Neural crest cell (in vitro differentiated cells): ENCODE measurements around the gene RUNX1. TPM values are rescaled to one million over a fixed set of nuclear protein-coding genes. Genes with fewer than 3 reads are reported as not detected.

ENCODE experiments used
- DNase-seq: peaks from one replicate; pipeline ENCODE4 v3.0.0; 2021; ENCODE audit warnings: low read depth, mixed read lengths, low spot score
- H3K27ac Mint-ChIP-seq: one replicate; pipeline ENCODE4 v1.8.0; 2021; ENCODE audit warnings: mild to moderate bottlenecking, mixed read lengths; ENCODE audit not compliant: unreplicated experiment
- H3K27me3 Mint-ChIP-seq: 2 replicates; pipeline ENCODE4 v1.8.0; 2021; ENCODE audit warnings: low read depth, mild to moderate bottlenecking, mixed read lengths
- H3K36me3 Mint-ChIP-seq: 2 replicates; pipeline ENCODE4 v1.8.0; 2021; ENCODE audit warnings: low read depth, mild to moderate bottlenecking, mixed read lengths
- H3K4me1 Mint-ChIP-seq: 2 replicates; pipeline ENCODE4 v1.8.0; 2021; ENCODE audit warnings: mixed read lengths
- H3K4me3 Mint-ChIP-seq: one replicate; pipeline ENCODE4 v1.8.0; 2021; ENCODE audit warnings: mild to moderate bottlenecking, mixed read lengths
- H3K9me3 Mint-ChIP-seq: 2 replicates; pipeline ENCODE4 v1.8.0; 2021; ENCODE audit warnings: mixed read lengths
- CTCF ChIP-seq: fragments of 200-600 bp; sonication (generic); conservative IDR thresholded peaks from 2 replicates; pipeline ENCODE4 v1.5.0; 2021; ENCODE audit warnings: antibody characterized with exemption, mild to moderate bottlenecking
- total RNA-seq: library from RNA; stranded (reverse); gene quantifications from 2 replicates; pipeline ENCODE4 v1.2.1, GENCODE V29; 2021

RUNX1 gene
- total RNA-seq, 1 donor from 2014 or later = 0.63 TPM

GRCh38 chr21:35062016-35062415 is 12.9 kb upstream of the RUNX1 start:
- no peak for TF ChIP-seq CTCF
- no peaks in the 10 kb centered on the region for H3K9me3 Mint-ChIP-seq
- no peak overlapping the region for H3K4me3 Mint-ChIP-seq
- H3K36me3 Mint-ChIP-seq = no peaks in the 10 kb centered on the region
- no peaks in the 10 kb centered on the region for H3K27me3 Mint-ChIP-seq
- no peak for DNase-seq
- H3K4me1 Mint-ChIP-seq = no peaks in the 10 kb centered on the region
- no peak overlapping the region for H3K27ac Mint-ChIP-seq

- H3K4me3 Mint-ChIP-seq = no peak overlapping the region
- no peak for DNase-seq
These were observed 10.6 kb upstream of the RUNX1 start for GRCh38 chr21:35059742-35060141.

GRCh38 chr21:35058058-35058457 is 9.0 kb upstream of the RUNX1 start:
- Mint-ChIP-seq H3K36me3 (no peaks in the 10 kb centered on the region), H3K27me3 (no peaks in the 10 kb centered on the region)

More at GRCh38 chr21:35059742-35060141, 10.6 kb upstream of the RUNX1 start:
- H3K9me3 Mint-ChIP-seq = no peaks in the 10 kb centered on the region
- no peak overlapping the region for H3K27ac Mint-ChIP-seq
- no peak for TF ChIP-seq CTCF
- no peaks in the 10 kb centered on the region for H3K27me3 Mint-ChIP-seq
- no peaks in the 10 kb centered on the region for H3K36me3 Mint-ChIP-seq
- no peaks in the 10 kb centered on the region for H3K4me1 Mint-ChIP-seq

GRCh38 chr21:35057428-35057827 is 8.3 kb upstream of the RUNX1 start:
- Mint-ChIP-seq H3K4me1 (peaks cover 14% of the 10 kb centered on the region), H3K4me3 (no peak overlapping the region), H3K36me3 (no peaks in the 10 kb centered on the region), H3K27me3 (no peaks in the 10 kb centered on the region), H3K27ac (no peak overlapping the region), H3K9me3 (no peaks in the 10 kb centered on the region)
- TF ChIP-seq CTCF = no peak
- DNase-seq = no peak

More at GRCh38 chr21:35058058-35058457, 9.0 kb upstream of the RUNX1 start:
- H3K4me3 Mint-ChIP-seq = no peak overlapping the region
- no peaks in the 10 kb centered on the region for H3K9me3 Mint-ChIP-seq
- DNase-seq = no peak
- H3K27ac Mint-ChIP-seq = no peak overlapping the region
- no peak for TF ChIP-seq CTCF
- peaks cover 13% of the 10 kb centered on the region for H3K4me1 Mint-ChIP-seq

- Mint-ChIP-seq H3K27me3 (no peaks in the 10 kb centered on the region), H3K36me3 (no peaks in the 10 kb centered on the region), H3K9me3 (no peaks in the 10 kb centered on the region), H3K4me3 (no peak overlapping the region), H3K27ac (no peak overlapping the region), H3K4me1 (peaks cover 31% of the 10 kb centered on the region)
- TF ChIP-seq CTCF = no peak
- DNase-seq = peak; percentile 15
These were observed 4.4 kb upstream of the RUNX1 start for GRCh38 chr21:35053356-35054096.
